Measurements from ENCODE around the gene COPZ2.
"Not testable (repeated sequence)": the region's sequence is repeated elsewhere in the genome, so short reads cannot be mapped to it uniquely, and the experiment has no call there.

Gene COPZ2

DNA sequence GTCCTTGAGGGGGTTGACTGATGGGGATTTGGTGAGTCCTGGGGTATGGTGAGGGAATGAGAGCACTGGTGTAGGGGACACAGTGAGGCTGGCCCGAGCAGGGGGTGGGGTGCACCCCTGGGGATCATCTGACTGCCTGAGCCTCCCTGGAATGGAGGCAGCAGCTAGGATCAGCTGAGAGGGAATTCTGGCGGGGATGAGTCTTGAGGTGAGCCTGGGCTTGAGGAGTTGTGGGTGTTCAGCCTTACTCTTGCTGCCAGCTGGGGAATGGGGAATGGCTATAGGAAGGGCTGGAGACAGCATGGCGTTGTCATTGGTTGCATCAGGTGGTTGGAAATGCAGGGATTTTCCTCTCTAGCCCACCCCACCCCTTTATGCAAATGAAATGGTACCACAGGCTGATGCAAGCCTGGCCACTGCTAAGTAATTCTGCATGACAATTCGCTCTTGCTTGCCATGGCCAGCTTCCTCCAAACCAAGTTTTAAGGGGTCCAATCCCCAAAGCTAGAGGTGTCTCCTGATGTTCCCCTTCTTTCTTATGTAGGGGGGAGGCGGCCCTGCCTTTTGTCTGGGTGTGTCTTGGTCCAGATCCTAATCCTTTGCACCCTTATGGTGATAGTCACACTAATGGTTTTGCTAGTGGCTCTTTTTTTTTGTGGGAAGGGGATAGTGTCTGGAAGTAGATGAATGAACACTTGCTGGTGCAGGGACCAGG, 18.1 kb upstream of the COPZ2 start:
- DNase-seq: no peak

DNA sequence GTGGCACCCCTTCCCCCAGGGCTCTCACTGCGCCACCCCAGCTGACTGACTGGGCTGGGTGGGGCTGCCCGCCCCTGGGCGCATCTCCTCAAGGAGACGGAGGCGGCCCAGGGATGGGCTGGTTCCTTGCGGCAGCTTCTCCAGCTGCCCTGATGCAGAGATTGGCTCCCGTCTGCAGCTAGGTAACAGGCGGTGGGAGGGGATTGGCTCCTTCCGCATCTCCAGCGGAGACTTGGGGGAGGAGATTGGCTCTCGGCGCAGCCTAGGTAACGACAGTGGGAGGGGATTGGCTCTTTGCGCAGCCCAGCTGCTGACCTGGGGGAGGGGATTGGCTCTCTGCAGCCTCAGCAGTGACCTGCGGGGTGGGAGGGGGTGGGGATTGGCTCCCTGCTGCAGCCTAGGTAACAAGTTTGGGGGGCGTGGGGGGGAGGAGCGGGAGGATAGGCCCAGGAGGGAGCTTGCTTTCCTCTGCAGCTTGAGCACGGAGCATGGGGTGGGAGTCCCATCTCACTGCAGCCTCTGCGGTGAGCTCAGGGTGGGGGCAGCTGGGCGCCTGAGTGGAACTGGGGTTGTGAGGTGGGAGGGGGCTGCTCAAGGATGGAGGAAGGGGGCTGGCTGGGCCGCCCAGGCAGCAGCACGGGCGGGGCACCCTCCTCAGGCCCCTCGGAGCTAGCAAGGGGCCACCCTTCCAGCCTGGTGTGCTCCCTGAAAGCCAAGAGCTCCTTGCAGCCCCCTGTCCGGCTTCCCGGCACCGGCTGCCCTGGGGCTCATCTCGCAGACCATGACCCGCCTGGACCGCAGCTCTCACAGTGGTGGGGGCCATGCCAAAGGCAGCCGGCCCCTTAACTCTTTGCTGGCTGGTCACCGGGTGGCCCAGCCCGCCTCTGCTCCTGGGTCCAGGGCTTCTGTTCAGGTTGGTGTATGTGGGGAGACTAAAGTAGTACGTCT, 16.9 kb upstream of the COPZ2 start:
- DNase-seq: peak; percentile 97

DNA sequence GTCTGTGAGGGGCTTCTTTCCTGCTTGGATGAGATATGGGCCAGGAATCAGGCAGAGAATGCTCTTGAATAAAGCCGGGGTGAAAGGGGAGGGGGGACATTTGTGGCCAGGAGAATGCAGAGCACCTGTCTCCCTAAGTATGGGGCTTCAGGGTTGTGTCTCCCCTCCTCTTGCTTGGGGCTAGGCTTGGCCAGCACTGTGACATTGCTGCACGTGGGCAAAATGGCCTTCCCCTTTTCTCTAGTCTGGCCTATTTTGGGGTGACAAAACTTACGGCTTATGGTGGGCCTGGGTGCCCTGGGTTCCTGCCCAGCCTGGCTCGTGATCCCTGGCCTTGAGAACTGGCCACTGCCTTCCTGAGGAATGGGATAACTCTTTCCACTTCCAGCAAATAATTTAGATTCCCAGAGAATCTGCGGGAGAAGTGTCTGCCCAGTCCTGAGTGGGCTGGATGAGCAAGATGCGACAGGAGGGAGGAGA, 16.2 kb upstream of the COPZ2 start:
- DNase-seq: no peak

DNA sequence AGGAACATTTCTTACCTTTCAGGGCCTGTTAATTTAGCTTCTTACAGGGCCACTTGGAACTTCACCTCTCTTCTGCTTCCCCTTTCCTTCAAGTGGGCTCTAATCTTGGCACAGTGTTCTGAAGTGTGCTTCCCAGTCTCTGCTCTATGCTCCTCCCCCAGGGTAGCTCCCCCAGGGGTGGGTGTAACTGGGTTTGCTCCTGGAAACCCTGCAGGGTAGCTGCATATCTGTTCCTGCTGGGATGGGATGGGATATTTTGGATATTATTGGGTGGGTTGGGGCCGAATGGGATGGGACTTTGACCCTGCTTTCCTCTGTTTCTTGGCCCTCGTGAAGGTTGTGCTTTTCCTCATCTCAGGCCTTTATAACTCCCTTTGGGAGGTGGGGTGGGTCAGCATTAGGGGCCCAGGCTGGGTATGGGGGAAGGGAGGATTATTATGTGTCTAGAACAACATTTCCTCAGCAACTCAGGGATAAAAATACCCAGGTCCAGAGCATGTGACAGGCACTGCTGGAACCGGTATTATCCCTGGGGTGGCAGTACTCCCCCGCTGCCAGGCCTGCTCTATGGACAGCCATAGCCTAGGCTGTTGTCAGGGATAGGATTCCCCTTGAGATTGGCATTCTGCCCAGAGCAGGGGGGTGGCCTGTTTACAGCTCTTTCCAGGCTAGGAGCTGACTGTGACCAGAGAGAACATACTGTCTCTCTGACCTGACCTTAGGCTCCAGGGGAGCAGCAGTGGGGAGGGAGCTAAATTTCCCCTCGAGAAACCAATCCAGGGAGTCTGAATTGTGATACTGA, 15.6 kb upstream of the COPZ2 start:
- peak; percentile 91 for DNase-seq

DNA sequence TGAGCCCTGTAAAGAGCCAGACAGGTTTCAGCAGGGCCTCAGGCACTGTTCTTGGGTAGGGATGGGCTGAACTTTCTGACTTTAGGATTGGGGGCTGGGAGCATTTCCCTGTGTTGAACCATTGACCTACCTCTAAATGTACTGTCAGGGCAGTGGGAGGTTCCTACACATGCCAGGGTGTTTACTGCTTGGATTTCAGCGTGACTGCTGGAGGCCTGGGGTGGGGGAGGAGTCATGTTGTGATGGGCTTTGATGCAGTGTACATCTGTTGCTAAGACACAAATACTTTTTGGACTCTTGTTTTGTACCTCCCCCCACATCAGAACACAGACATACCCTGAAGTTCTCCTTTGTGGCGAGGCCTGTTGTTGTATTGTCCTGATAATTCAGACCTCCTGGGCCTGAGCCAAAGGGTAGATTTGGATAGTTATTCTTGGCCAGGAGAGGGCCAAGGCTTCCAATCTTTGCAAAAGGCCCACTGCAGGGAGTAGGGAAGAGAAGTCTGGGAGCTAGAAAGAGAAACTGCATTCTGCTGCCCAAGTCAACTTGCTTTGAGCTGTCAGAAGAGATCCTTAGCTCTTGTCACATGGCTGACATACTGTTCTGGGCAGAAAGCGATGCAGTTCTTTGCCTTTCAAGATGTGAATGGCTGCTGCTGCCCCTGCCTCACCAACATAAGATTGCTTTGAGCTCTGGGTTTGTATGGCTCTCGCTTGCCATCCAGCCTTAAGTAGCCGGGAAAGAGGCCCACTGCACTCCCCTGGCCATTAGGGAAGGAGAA, 14.3 kb upstream of the COPZ2 start:
- peak; percentile 57 for DNase-seq

DNA sequence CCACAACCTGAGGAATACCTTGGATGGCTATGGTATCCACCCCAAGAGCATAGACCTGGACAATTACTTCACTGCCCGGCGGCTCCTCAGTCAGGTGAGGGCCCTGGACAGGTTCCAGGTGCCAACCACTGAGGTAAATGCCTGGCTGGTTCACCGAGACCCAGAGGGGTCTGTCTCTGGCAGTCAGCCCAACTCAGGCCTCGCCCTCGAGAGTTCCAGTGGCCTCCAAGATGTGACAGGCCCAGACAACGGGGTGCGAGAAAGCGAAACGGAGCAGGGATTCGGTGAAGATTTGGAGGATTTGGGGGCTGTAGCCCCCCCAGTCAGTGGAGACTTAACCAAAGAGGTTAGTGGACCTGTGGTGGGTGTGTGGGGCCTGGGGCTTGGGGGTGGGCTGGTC, 13.7 kb upstream of the COPZ2 start:
- peak; percentile 16 for DNase-seq

DNA sequence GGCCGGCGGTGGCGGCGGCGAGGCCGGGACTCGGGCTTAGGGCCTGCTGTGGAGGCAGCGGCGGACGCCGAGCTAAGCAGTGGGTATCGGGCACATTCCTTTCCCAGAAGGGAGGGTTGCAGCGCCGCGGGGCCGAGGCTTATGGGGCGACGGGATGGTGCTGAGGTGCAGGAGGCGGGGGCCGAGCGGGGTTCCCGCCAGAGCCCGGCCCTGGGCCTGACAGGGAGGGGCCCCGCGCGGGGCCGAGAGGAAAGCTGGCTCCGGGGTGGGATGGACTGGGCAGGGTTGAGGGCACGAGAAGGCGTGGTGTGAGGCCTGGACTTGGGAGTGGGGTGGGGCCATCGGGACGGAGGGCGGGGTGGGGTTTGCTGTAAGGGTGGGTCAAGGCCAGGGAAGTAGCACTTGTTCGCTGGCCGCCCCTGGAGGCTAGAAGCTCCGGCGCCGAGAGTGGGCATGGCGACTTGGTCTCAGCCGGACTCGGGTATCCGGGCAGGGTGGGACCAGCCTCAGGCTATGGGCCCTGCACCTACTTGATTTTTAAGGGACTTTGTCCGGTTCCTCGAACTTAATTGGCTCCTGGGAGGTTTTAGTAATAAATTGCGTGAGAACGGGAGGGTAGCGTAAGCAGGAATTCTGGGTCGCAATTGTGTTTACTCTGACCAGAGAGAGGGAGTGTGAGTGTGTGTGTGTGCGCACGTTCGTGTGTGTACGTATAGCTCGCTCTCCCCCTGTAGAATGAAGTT, 11.0 kb upstream of the COPZ2 start:
- peak; percentile 54 for DNase-seq

DNA sequence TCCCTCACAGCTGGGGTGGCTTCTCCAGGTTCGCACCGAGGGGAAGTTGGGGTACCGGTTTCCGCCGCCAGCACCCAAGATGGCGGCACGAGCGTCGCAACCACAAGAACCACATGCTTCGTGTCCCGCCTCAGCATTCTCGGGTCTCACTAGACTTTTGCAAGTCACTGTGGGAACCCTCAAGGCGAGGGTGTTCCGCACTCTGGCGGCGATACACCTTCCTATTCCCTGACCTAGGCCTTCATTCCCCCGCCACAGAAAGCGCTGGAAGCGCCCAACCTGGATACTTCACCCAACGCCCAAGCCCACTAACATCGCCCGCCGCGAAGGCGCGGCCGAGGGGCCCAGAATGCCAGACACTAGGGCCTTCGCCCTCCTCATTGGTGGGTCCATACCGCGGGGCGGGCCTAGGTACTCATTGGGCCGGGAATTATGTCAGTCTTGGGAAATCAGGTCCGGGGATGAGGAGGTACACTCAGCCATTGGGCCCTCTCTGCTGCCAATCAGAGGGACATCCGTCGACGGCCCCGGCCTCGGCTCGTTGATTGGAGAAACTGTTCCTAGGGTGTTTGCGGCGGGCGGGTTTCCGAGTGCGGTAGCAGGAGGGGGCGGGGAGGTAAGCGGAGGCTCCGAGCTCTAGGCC, 10.3 kb upstream of the COPZ2 start, which contains the start of gene NFE2L1:
Gene NFE2L1 (plus strand): TSS at position 619 of the 643 bp plus-strand sequence. CDS start 2,760 bp downstream, outside the sequence.
- peak; percentile 99 for DNase-seq

DNA sequence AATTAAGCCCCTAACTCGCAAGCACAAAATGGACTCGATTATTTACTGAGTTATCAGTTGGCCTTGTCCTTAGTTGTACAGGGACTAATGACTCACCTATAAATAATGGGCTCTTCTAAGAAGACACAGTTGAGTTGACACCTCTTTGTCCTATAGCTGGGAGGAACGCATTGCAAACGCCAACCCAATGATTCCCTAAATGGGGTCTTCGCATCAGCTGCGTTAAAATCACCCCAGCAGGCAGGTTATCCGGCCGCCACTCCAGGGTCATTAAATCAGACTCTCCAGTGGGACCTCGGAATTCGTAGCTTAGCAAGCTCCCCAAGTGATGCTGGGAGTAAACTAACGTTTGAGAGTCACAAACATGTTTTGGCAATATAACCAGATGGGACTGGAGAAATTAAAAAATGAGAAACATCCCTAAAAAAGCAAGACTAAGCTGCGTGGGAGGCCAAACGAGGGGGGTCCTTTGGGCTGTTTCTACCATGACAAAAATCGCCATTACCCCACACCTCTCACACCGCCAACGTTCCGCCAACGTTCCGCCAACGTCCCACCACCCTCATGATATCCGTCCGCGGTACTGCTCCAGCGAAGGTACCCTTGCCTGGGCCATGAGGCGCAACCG, 9.6 kb upstream of the COPZ2 start:
- no peak for DNase-seq

DNA sequence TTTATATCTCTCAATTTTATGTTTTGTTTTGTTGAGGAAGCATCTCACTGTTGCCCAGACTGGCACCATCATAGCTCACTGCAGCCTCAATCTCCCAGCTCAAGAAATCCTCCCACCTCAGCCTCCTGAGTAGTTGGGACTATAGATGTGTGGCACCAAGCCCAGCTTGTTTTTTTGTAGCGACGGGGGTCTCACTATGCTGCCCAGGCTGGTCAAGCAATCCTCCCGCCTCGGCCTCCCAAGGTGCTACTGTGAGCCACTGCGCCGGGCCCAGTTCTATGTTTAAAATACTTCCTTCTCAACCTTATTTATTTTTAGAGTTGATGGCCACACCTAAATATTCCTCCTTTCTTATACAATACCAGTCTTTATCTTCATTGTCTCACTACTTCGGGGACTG, 8.7 kb upstream of the COPZ2 start:
- no peak for DNase-seq

DNA sequence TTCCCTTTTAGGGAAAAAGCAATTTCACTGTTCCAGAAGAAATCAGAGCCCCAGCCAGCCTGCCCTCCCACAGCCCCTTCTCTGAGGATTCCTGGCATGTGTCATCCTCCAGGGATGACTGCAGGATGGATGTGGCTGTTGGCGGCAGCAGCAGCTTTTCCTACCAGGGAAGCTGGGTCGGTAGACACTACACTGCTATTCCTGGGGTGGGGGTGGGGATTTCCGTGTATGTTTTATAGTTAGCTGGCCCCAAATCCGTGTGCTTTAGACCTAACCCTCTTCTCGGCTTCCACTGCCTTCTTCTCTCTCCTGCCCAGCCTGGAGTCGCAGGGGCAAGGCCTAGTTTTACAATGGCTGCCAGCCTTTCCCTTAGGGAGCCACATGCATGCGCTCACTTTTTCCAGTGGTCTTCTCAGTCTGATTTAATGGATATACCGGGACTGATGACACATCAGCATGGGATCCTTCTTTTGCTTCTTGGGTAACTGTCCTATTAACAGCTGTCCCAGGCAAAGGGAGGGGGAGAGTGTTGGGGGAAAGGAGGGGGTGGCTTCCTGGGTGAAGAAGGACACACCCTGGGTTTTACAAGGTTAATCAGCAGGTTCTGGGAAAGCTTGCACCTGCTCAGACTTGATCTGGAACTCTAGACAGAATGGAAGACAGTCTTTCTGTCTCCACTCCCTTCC, 7.9 kb upstream of the COPZ2 start:
- no peak for DNase-seq

DNA sequence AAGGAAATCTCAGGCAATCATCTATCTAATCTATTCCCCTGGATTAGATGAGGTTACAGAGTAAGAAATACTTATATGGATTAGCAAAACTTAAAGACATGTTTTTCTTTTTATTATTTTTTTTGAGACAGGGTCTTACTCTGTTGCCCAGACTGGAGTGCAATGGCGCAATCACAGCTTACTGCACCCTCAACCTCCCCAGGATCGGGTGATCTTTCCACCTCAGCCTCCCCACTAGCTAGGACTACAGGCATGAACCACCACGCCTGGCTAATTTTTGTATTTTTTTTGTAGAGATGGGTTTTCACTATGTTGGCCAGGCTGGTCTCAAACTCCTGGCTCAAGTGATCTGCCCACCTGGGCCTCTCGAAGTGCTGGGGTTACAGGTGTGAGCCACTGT, 7.3 kb upstream of the COPZ2 start:
- no peak for DNase-seq

DNA sequence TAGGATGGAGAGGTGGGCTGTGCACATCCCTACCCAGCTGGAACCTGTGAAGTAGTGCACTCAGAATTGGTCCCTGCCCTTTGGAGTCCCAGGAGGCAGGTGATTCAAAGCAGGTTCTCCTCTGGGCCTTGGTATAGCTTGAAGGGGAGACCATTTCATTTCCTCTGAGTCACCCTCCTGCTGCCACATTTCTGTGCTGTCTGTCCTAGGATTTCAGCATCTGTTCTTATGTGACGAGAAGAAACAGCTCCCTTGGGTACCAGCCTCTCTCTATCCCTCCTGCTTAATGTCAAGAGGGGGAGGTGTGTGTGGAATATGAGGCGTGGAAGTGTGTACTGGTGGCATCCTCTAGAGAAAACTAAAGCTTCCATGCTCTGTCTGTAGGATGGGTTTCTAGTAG, 5.6 kb upstream of the COPZ2 start:
- DNase-seq: no peak

DNA sequence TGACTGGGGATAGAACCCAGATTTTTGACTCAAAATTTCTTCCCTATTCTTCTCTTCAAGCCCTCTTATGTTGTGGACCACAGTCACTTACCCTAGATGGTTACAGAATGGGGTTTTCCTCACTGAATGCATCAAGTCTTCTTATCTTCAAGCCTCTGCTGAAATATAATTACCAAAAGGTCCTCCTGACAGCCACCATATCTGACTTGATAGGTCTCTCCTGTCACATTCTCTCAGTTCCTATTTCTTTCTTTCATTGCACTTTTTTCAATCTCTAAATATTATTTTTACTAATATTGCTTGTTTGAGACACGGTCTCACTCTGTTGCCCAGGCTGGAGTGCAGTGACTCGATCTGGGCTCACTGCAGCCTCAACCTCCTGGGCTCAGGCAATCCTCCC, 1.1 kb upstream of the COPZ2 start:
- no peak for DNase-seq

DNA sequence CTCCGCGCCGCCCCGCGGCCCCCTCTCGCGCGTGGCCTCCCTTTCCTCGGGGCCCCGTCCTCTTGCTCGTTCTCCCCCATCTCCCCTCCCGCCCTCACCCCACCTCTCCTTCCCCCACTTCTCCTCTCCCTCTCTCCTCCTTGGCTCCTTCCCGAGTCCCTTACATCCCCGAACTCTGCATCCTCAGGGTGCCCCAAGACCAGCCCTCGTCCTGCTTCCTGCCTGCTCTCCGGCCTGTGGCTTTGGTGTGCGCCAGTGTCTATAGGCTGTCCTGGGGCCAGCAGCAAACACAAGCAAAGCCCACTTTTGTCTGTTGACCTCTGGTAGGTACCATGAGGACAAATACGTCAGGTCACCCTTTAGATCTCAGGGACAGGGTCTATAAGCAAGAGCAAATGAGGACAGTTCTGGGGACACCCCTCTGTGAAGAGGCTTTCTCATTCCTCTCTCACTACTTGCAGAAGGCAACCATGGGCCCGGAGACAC, 284 bp upstream of the COPZ2 start:
- no peak for DNase-seq

DNA sequence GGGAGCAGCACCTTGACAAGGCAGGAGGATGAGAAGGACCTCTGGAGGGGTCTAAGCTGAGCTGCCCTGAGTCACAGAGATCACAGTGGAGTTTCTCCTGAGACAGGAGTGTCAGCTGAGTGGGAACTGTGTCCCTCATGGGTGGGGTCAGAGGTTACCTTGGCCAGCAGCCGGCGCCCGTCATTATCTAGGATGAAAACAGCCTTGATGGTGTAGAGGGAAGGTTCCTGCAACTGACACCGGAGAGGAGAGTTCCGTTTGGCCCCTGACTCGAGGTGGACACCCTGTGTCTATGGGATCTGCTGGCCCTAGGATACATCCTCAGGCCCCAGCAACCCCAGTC, 933 bp downstream of the COPZ2 start:
- DNase-seq: no peak

DNA sequence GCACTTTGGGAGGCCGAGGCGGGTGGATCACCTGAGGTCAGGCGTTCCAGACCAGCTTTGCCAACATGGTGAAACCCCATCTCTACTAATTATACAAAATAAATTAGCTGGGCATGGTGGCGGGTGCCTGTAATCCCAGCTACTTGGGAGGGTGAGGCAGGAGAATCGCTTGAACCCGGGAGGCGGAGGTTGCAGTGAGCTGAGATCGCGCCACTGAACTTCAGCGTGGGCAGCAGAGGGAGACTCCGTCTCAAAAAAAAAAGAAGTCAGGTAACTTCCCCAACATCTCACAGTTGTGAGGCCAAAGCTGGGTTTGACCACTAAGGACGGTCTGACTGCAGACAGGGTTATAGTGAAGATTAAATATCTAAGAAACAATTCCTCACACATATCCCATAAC, 2.9 kb downstream of the COPZ2 start:
- DNase-seq: not testable (repeated sequence)

DNA sequence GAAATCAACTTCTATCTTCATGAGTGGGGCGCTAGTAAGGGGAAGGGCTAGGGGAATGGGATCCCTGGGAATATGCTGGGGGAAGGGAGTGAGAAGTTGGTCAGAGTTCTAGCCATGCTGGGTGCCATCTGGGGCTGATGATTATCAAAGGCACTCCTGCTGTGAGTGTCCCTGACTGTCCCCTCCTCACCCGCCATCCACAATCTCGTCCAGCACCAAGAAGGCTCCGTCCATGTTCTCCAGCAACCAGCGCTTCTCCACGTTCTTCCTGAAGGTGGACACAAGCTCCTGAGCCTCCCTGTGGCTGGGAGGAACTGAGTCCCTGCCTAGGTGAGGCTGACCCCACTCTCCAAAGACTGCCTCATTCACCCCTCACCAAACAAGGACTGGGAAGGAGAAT, 5.6 kb downstream of the COPZ2 start:
- DNase-seq: no peak

DNA sequence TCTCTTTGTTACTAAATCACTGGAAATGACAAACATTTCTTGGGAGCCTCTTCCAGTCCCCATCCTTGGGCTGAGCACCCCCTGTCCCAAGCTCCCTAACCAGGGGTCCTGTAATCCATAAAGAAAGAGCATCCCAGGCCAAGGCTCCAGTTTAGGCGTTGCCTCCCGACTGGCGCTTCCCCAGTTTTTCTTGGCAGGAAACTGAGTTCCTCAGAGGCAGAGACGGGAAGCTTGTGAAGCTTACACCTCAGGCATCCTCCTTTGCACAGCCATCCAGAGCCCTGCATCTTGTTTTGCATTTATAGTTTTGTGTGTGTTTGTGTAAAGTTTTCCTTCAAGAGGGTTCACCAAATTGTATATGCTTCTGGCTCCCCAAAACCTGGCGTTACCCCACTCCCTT, 7.1 kb downstream of the COPZ2 start:
- DNase-seq: no peak

DNA sequence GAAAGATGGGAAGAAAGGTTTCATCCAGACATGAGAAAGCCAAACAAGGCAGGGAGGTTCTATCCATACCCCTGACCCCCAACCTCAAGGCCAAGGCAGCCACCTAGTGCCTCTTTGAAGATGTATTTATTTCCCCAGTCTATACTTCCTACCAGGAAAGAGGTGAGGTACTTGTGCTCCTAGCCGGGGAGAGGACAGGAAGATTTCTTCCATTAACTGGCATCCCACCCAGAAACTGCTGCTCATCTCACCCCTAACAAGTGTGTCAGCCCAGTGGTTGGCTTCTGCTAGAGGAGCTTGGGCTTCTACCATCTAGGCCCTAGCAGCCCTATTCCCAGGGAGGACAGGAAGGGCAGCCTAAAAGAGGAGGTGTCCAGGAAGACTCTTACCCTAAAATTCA, 8.9 kb downstream of the COPZ2 start:
- no peak for DNase-seq
